ENCODE measurements around the gene PRX.
"Not testable (repeated sequence)": the region's sequence is repeated elsewhere in the genome, so short reads cannot be mapped to it uniquely, and the experiment has no call there.

DNA sequence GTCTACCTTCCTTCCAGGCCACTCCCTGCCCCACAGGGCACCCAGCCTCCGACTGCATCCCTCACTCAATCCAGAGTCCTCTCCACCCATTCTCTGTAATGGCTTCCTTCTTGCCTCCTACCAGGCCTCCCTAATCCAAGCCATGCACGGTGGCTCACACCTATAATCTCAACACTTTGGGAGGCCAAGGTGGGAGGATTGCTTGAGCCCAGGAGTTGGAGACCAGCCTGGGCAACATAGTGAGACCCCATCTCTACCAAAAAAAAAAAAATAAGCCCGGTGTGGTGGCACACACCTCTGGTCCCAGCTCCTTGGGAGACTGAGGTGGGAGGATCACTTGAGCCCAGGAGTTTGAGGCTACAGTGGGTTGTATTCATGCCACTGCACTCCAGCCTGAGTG, 42.9 kb downstream of the PRX start:
- TF ChIP-seq EZH2 (IDR thresholded peaks at IDR 0.05; ENCODE audit: borderline replicate concordance, low read depth, low read length, poor library complexity, severe bottlenecking), result not testable (repeated sequence)
- TF ChIP-seq, protein P1, sequence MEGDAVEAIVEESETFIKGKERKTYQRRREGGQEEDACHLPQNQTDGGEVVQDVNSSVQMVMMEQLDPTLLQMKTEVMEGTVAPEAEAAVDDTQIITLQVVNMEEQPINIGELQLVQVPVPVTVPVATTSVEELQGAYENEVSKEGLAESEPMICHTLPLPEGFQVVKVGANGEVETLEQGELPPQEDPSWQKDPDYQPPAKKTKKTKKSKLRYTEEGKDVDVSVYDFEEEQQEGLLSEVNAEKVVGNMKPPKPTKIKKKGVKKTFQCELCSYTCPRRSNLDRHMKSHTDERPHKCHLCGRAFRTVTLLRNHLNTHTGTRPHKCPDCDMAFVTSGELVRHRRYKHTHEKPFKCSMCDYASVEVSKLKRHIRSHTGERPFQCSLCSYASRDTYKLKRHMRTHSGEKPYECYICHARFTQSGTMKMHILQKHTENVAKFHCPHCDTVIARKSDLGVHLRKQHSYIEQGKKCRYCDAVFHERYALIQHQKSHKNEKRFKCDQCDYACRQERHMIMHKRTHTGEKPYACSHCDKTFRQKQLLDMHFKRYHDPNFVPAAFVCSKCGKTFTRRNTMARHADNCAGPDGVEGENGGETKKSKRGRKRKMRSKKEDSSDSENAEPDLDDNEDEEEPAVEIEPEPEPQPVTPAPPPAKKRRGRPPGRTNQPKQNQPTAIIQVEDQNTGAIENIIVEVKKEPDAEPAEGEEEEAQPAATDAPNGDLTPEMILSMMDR (conservative IDR thresholded peaks at IDR 0.05; ENCODE audit: low read depth, low read length), result not testable (repeated sequence)
